ENCODE results near the gene RNF182. TPM values are rescaled to one million over a fixed set of nuclear protein-coding genes. Genes with fewer than 3 reads are reported as not detected.

RNF182 gene
- total RNA-seq, 1 experiment from 2014 or later = 3.7 TPM

DNA sequence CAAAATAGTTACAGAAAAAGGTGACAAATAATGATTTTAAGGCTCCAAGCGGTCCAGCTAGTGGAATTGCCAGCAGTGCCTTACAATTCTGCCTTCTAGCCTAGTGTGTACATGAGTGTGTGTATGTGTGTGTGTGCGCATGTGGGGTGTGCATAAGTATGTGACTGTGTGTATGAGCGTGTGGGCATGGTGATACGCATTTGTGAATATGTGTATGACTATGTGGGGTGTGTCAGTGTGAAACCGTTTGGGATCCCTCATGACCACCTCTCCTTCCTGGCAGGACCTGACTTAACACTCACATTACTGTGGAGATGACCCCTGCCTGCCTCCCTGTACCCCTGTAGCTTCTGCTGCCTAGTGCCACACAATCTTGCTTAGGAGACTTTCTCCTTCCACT lies 40.4 kb upstream of the RNF182 start:
- H3K23me2 ChIP-seq (ENCODE audit: insufficient read length, low read depth, low read length, poor library complexity, severe bottlenecking) = no peaks in the 10 kb centered on the region
- H4K91ac ChIP-seq (ENCODE audit: insufficient read length, low read depth, low read length) = no peak overlapping the region
- no peak overlapping the region for H2BK20ac ChIP-seq (ENCODE audit: low read depth, low read length, poor library complexity, severe bottlenecking)
- DNase-seq = no peak
- H3K4me1 ChIP-seq (ENCODE audit: insufficient read depth, low read length) = no peaks in the 10 kb centered on the region
- Mint-ChIP-seq H3K4me1 (peaks cover 12 to 16% of the 10 kb centered on the region in 2 experiments), H3K27me3 (ENCODE audit: low read depth) (no peaks in the 10 kb centered on the region), H3K4me3 (no peak overlapping the region), H3K36me3 (ENCODE audit: insufficient read depth in 1 of 3, low read depth in 3 of 3) (peaks cover 0 to 10% (median 0%) of the 10 kb centered on the region in 3 experiments; a peak in 2 of 7 replicates), H3K9me3 (peaks cover 3 to 4% of the 10 kb centered on the region in 2 experiments; a peak in 3 of 5 replicates), H3K27ac (no peak overlapping the region)
- H2BK15ac ChIP-seq (ENCODE audit: low read depth, low read length) = no peak overlapping the region
- no peak overlapping the region for H3K4ac ChIP-seq (ENCODE audit: low read depth, low read length)
- H3K27ac ChIP-seq (ENCODE audit: insufficient read length, low read depth, low read length) = no peak overlapping the region
- H3K9me3 ChIP-seq (ENCODE audit: control insufficient read depth, low read depth, low read length) = no peaks in the 10 kb centered on the region
- H3K4me2 ChIP-seq (ENCODE audit: insufficient read depth, insufficient read length, low read length) = no peak overlapping the region
- no peak overlapping the region for H4K5ac ChIP-seq (ENCODE audit: insufficient read length, low read depth, low read length)
- no peak overlapping the region for H2AK5ac ChIP-seq (ENCODE audit: insufficient read length, low read length)
- no peak for TF ChIP-seq CTCF (conservative IDR thresholded peaks at IDR 0.05)
- no peaks in the 10 kb centered on the region for H3K79me2 ChIP-seq (ENCODE audit: insufficient read depth, low read length)
- no peak overlapping the region for H2BK12ac ChIP-seq (ENCODE audit: insufficient read length, low read depth, low read length)
- H3K56ac ChIP-seq (ENCODE audit: insufficient read length, low read depth, low read length) = no peak overlapping the region
- no peaks in the 10 kb centered on the region for H3K27me3 ChIP-seq (ENCODE audit: insufficient read depth, low read length)
- no peaks in the 10 kb centered on the region for H3K79me1 ChIP-seq (ENCODE audit: insufficient read depth, low read depth, low read length, poor library complexity, severe bottlenecking)
- no peak overlapping the region for H3T11ph ChIP-seq (ENCODE audit: low read length)
- no peak overlapping the region for H4K8ac ChIP-seq (replicated peaks; ENCODE audit: insufficient read length, low read depth, low read length)
- H3K9ac ChIP-seq (ENCODE audit: extremely low read depth, insufficient read length, low read length) = no peak overlapping the region
- no CpG with 5 or more reads among the region's 5 CpGs for WGBS (ENCODE audit: extremely low coverage, insufficient read length, low lambda C conversion rate)
- no peak overlapping the region for H3K18ac ChIP-seq (ENCODE audit: insufficient read length, low read depth, low read length)
- H4K20me1 ChIP-seq (ENCODE audit: control insufficient read depth, insufficient read depth, insufficient read length) = no peaks in the 10 kb centered on the region
- H3K23ac ChIP-seq (ENCODE audit: insufficient read length, low read depth, low read length) = no peak overlapping the region
- H3K14ac ChIP-seq (ENCODE audit: insufficient read depth, low read length) = no peak overlapping the region
- H2AFZ ChIP-seq (ENCODE audit: low read length) = no peak overlapping the region
- H2BK5ac ChIP-seq (ENCODE audit: insufficient read length, low read length) = no peak overlapping the region
- H2BK120ac ChIP-seq (ENCODE audit: low read depth, low read length, poor library complexity, severe bottlenecking) = no peak overlapping the region
